GM21786 (cell line): ENCODE measurements around the gene CALML5.

Experiments
- ATAC-seq: cut with Tn5 transposase; IDR thresholded peaks from one replicate; pipeline ENCODE4 v1.9.1; 2021; ENCODE audit not compliant: unreplicated experiment

CALML5 gene

GRCh38 chr10:5533098-5533731 is 33.8 kb upstream of the CALML5 start:
- no peak for ATAC-seq

DNA sequence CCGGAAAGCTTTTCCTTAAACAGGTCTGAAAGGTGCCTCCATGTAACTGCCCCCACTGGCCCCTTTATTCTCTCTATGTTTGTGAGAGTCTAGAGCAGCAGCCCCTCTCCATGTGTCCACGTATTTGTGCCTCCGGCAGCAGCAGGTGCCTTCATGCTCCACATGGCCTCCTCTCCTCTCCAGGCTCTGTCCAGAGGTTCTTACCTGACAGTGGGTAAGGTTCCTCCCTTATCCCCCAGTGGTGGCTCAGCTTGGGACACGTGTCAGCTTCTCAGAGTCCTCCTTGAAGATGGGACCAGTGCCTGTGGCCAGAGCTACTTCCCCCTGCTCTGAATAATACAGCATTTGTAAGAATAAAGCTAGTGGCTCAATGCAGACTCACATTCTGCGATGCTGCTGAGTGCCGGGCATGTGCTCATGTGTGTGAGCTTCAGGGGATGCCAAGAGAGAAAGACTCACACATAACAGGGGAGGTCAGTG is 33.3 kb upstream of the CALML5 start:
- ATAC-seq, result no peak

GRCh38 chr10:5532307-5532605 is 32.9 kb upstream of the CALML5 start:
- ATAC-seq, result no peak

- no peak for ATAC-seq
Measured at GRCh38 chr10:5531558-5532306, 32.4 kb upstream of the CALML5 start.

GRCh38 chr10:5530846-5531557 is 31.6 kb upstream of the CALML5 start:
- no peak for ATAC-seq

DNA sequence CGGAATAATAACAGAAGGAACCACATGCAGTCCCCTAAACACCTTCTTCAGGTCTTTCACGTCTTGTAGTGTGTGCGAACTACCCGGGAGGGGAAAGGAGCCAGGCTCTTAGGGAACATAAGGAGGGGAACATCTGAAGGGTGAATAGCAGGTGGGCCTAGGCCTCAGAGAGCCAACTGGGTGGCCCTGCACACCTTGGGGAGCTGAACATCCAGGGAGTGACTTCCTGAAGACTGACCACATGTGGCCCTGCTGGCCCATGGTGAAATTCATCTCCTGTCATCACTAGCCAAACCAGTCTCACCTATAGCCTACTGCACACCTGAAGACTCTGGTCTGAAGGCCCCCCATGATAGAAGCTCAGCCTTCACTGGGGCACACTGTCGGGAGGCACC is 31.0 kb upstream of the CALML5 start:
- ATAC-seq, result no peak

DNA sequence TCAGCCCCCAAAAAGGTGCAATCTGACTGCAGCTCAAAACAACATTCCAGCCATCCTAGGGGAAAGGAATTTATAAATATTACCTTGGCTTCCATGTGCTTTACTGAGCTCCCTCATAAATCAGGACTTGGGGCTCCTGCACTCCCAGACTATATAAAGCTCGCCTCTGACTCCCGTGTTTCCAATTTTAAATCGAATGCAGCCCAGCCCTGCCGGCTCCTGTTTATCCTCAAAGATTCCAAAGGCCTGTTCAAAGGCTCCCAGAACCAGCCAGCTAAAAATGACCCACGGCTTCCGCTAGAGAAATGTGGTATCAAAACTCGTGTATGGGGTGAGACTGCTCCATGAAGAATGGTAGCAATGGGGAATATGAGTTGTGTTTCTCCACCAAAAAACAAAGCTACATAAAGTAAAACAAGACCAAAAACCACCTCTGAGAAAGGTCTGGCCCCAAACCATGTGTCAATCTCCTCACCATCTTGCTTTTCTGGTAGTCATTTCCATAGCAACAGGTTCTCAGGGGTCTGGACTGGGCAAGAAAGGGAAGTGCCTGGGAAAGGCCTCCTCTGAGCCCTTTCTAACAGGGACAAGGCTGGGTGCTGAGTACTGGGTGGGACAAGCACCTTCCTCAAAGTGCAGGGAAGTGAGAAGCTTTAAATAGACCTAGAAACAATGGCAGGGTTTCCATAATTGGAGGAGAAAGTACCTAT is 30.5 kb upstream of the CALML5 start:
- ATAC-seq, result no peak

DNA sequence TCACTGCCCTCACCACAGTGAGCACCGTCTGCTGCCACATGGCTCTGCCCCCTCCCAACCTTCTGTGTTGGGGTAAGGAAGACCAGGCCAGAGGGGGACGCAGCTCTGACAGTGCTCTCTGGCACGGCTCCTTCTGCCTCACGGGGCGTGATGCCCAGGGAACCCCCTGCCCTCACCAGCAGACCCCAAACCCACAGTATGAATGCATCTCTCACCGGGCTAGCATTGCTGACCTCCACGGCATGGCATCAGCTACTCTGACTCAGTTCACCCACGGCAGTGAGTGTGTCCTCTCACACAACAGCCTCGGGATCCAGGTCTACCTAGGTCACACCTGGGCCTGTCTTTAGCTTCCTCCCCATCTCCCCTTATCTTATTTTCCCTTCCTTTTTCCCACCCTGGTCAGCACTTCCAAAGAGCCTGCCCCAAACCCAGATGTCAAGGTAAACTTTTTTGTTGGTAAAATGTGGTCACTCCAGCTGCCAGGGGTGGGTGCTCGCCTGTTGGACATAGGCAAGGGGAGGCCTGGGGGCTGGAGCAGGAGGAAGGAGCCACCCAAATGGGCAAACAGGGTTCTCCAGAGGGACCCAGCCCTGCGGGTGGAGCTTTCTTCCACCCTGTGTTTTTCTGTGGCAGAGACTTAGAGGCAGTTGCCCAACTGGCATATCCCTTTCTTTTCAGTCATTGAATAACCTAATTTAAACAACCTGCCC is 29.8 kb upstream of the CALML5 start:
- ATAC-seq, result no peak

- ATAC-seq, result no peak
Measured at GRCh38 chr10:5527332-5528200, 28.2 kb upstream of the CALML5 start.

DNA sequence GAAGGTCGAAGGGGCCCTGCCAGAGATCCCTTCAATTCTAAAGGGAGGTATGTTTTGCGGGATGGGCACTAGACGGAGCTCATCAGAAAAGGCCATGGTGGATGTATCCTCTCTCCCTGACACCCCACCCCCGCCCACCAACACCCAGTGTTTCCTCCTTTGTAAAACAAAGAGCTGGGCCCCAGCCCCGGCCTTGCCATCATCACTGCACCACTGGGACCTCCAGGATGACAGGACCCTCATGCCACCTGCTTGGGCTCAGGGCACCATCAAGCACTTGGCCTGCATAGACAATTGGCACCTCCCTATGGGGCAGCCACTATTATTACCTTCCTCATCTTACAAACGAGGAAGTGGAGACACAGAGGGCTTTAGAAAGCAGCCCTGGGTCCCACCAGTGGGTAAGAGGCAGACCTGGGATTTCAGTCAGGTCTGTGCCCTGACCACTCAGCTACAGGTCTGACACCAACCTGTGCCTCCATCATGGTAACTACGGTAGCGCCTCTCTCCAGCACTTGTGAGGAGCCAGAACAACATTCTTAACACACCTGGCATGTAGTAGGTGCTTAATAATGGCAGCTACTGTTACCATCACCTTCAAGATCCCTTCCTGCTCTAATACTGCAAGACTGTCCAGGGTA is 27.4 kb upstream of the CALML5 start:
- ATAC-seq, result no peak

- no peak for ATAC-seq
Measured at GRCh38 chr10:5525561-5526341, 26.4 kb upstream of the CALML5 start.

GRCh38 chr10:5524641-5525560 is 25.5 kb upstream of the CALML5 start, which contains the start of gene CALML3:
Gene CALML3 (plus strand): TSS chr10:5524961. CDS start chr10:5525086, 125 bp downstream.
- ATAC-seq, result no peak

DNA sequence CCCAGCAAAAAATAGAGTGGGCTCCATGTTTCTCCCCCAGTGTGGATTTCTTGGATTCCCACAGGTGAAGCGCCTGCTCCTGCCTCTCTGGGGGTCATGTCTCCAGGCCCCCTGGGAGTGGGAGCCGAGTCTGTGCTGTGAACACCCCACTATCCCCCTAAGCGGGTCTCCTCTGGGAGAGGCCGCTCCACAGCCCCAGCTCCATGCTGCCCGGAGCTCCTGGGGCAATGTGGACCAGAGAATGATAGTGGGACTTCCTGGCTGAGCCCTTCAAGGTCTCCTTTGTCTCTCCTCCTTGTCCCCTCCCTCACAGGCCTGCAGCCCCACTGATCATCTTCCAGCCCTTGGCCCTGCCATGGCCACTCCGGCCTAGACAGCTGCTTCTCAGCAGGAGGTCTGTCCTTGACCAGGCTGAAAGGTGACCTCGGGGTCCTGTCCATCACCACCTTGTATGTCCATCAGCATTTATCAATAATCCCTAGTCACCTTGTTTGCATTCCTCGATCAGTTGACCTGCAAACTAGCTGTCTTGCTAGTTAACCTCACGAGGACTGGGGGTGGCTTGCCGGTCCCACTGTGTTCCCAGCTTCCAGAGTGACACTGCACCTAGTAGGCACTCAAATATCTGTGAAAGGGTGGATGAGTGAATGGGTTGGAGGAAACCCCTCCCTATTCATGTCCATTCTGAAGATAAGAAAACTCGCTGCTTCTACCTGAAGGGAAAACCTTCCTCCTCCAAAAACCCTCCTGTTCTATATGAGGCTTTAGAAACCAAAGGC is 24.6 kb upstream of the CALML5 start:
- no peak for ATAC-seq

DNA sequence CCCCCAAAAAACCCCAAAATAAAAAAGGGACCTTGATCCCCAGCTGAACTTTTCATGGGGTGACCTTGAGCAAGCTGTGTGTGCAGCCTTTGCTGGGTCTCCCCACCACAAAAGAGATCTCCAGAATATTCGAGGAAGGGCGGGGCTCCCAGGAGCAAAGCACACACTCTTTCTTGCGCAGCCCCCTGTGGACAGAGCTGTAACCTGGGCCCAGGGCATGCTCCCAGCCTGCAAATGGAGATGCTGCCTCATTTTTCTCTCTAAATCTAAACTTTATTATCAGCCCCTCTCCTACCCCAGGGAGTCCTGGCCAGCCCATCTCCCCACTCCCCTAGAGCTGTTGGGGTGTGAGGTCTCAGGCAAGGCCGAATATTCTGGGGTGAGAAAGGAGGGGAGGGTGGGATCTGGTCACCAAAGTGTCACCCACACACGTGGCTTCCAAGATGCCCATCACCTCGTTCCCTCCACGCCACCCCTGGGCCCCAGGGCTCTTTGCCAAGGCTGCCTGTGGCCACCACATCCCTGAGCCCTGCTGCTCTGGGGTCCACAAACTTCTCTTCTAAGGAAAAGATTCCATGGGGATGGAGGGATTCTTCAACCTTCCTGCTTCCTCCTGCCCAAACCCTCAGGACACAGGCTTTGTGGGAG is 23.7 kb upstream of the CALML5 start:
- ATAC-seq, result no peak

DNA sequence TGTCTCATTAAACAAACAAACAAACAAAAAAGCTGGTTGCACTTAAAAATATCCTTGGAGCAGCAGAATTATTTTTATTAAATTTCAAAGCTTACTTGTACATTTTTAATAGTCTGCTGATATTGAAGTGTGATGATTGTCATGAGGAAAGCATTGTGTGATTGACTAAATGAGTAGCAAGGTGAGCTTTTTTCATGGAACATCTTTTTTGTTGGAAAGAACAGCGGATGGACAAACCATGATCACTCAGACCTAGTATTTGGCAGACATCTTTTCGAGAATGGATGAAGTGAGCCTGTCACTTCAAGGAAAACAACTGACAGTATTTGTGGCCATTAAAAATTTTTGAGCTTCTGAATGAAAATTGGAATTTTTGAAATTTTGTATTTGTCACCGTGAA is 19.7 kb upstream of the CALML5 start:
- ATAC-seq, result no peak

DNA sequence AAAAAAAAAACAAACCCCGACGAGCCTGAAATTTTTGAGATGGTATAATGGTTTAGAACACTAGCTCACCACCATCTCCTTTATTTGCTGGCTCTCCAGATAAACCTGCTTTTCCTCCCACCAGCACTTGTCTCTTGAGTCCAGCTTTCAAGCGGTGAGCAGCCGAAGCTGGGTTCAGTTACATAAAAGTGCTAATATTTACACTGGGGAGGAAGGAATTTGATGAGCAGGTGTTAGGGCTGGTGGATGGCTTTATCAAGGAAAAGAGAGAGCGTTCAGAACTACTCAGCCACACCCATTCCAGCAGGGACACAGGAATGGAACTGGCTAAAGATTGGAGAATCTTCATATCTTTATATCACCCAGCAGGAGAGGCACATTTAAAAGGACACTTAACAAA is 18.8 kb upstream of the CALML5 start:
- no peak for ATAC-seq
